Transverse colon (tissue), 4 donors: ENCODE results near the gene SMG6. TPM values are rescaled to one million over a fixed set of nuclear protein-coding genes. Genes with fewer than 3 reads are reported as not detected.
"Not testable (repeated sequence)": the region's sequence is repeated elsewhere in the genome, so short reads cannot be mapped to it uniquely, and the experiment has no call there.

Experiments used
- DNase-seq: peaks from one replicate; pipeline ENCODE4 v3.0.0-alpha.2; 2019
- H3K27ac ChIP-seq, 4 donors: fragments of 200-600 bp; sonication (generic); 2 replicates each; pipeline ENCODE4 v1.5.1; 2016 to 2018; ENCODE audit warnings: inconsistent platforms in 4 of 4
- H3K27me3 ChIP-seq: fragments of 200-600 bp; sonication (generic); 2 replicates; pipeline ENCODE4 v1.5.1; 2017; ENCODE audit warnings: inconsistent platforms
- H3K36me3 ChIP-seq, 4 donors: fragments of 200-600 bp; sonication (generic); 2 replicates each; pipeline ENCODE4 v1.5.1; 2017 to 2019; ENCODE audit warnings: inconsistent platforms in 4 of 4
- H3K4me1 ChIP-seq, 4 donors: fragments of 200-600 bp; sonication (generic); 2 replicates each; pipeline ENCODE4 v1.5.1; 2017 to 2020; ENCODE audit warnings: inconsistent platforms in 4 of 4
- H3K4me3 ChIP-seq, 4 donors: fragments of 200-600 bp; sonication (generic); 1 replicate in 1 of 4; 2 replicates in 3 of 4; pipeline versions ENCODE4 v1.5.1 to v1.6.1; 2017 to 2019; ENCODE audit warnings: inconsistent platforms in 4 of 4
- H3K9me3 ChIP-seq, 2 donors: fragments of 200-600 bp; sonication (generic); 2 replicates each; pipeline ENCODE4 v1.5.1; 2017 to 2019; ENCODE audit warnings: inconsistent platforms in 2 of 2
- EP300 ChIP-seq: sonication (generic); formaldehyde crosslinking; IDR thresholded peaks from one replicate; pipeline ENCODE4 v1.6.1; 2017; ENCODE audit warnings: antibody characterized with exemption, low read depth
- POLR2A ChIP-seq: fragments of 450-650 bp; IDR thresholded peaks from one replicate; pipeline ENCODE4 v1.6.1; 2016; ENCODE audit warnings: antibody characterized with exemption, mild to moderate bottlenecking, moderate library complexity
- POLR2AphosphoS5 ChIP-seq, 3 donors: sonication (generic); formaldehyde crosslinking; IDR thresholded peaks; one replicate each; pipeline ENCODE4 v1.6.1; 2016; ENCODE audit warnings: antibody characterized with exemption in 3 of 3
- WGBS, 2 donors: methylation state at CpG; one replicate each; pipeline ENCODE4 v1.1.5; 2018; ENCODE audit warnings: low coverage in 1 of 2; 5-methylcytosine and 5-hydroxymethylcytosine counted together
- in situ Hi-C, 4 donors: fragments of 200-750 bp; cut with MboI; loops; one replicate each; pipeline versions ENCODE4 v1.15.0 to v1.15.1; 2017; ENCODE audit warnings: low sequenced_read_pairs in 3 of 4, low pct_ligation_motif_present in 1 of 4, low pct_unique_long_range_greater_than_20kb in 1 of 4
- intact Hi-C: fragments of 100-400 bp; cut with DNase I; formaldehyde crosslinking; loops from one replicate; pipeline ENCODE4 v1.15.1; 2023; ENCODE audit warnings: low total_unique reads
- total RNA-seq, 4 donors: library from RNA; depleted of rRNA; stranded (reverse); fragments of >200 nt; gene quantifications; one replicate each; pipeline ENCODE4 v1.1.0, GENCODE V29; 2016
- TF ChIP-seq, protein P1 (sequence below), 5 experiments: fragments of 200-600 bp in 3 of 5; fragments of 450-650 bp in 2 of 5; sonication (generic) in 3 of 5; IDR thresholded peaks; 1 replicate in 2 of 5; 2 replicates in 3 of 5; pipeline ENCODE4 v1.5.1; 2016 to 2017; ENCODE audit warnings: antibody characterized with exemption in 5 of 5, inconsistent platforms in 3 of 5, mild to moderate bottlenecking in 2 of 5, moderate library complexity in 1 of 5

SMG6 gene
- total RNA-seq, 4 donors from 2014 or later = 28.6 to 112 (median 39.1) TPM

DNA sequence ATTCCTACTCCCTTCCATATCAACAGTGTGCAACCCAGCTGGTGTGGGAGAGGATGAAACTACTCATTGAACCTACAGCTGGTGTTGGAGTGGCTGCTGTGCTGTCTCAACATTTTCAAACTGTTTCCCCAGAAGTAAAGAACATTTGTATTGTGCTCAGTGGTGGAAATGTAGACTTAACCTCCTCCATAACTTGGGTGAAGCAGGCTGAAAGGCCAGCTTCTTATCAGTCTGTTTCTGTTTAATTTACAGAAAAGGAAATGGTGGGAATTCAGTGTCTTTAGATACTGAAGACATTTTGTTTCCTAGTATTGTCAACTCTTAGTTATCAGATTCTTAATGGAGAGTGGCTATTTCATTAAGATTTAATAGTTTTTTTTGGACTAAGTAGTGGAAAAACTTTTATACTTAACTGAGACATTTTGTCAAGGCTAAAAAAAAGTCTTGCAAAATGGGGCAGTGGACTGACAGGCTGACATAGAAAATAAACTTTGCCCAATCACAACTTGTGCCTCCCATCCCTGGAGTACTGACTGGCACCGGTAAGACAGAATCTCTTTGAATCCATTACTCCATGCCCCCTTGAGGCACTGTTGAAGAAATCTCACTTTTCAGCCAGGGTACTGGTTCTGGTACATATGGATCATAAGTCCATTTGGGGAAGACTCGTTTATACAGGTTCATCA is 20.2 kb upstream of the SMG6 start:
- in situ Hi-C loops (no loop called here), intact Hi-C loops (no loop called here)
- Histone ChIP-seq H3K27ac (no peak overlapping the region), H3K27me3 (no peaks in the 10 kb centered on the region), H3K36me3 (peaks cover 0 to 48% (median 18%) of the 10 kb centered on the region in 4 donors), H3K4me1 (no peaks in the 10 kb centered on the region), H3K9me3 (no peaks in the 10 kb centered on the region), H3K4me3 (no peak overlapping the region)
- WGBS, 2 donors = 80 to 100% methylated on average over 1 to 2 of the region's 2 CpGs
- TF ChIP-seq EP300 (no peak), POLR2AphosphoS5 (IDR thresholded peaks at IDR 0.05) (no peak), POLR2A (no peak)
- TF ChIP-seq, protein P1, sequence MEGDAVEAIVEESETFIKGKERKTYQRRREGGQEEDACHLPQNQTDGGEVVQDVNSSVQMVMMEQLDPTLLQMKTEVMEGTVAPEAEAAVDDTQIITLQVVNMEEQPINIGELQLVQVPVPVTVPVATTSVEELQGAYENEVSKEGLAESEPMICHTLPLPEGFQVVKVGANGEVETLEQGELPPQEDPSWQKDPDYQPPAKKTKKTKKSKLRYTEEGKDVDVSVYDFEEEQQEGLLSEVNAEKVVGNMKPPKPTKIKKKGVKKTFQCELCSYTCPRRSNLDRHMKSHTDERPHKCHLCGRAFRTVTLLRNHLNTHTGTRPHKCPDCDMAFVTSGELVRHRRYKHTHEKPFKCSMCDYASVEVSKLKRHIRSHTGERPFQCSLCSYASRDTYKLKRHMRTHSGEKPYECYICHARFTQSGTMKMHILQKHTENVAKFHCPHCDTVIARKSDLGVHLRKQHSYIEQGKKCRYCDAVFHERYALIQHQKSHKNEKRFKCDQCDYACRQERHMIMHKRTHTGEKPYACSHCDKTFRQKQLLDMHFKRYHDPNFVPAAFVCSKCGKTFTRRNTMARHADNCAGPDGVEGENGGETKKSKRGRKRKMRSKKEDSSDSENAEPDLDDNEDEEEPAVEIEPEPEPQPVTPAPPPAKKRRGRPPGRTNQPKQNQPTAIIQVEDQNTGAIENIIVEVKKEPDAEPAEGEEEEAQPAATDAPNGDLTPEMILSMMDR (IDR thresholded peaks at IDR 0.05) = no peak
- DNase-seq = no peak

DNA sequence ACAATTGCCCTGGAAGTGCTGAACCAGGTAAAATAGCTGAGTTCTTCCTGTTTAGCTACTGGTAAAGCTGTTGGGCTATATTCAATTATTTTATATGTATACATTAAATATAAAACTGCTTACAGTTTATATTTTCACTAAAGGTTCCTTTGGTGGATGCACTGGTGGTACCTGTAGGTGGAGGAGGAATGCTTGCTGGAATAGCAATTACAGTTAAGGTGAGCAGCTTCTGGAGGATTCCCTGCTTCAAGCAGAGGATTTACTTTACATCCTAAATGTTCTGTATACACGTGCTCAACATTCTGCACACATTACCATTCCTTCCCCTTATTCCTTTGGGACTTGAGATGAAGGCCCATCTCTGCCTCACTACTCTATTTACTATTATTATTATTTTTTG is 17.8 kb upstream of the SMG6 start:
- Histone ChIP-seq H3K4me3 (no peak overlapping the region), H3K9me3 (no peaks in the 10 kb centered on the region), H3K4me1 (no peaks in the 10 kb centered on the region), H3K27ac (no peak overlapping the region), H3K27me3 (no peaks in the 10 kb centered on the region), H3K36me3 (peaks cover 0 to 32% (median 14%) of the 10 kb centered on the region in 4 donors)
- no peak for DNase-seq
- intact Hi-C loops = no loop called here
- TF ChIP-seq POLR2A (no peak), EP300 (no peak), POLR2AphosphoS5 (IDR thresholded peaks at IDR 0.05) (no peak)
- TF ChIP-seq, protein P1 (IDR thresholded peaks at IDR 0.05) = no peak
- WGBS, 2 donors = 56% methylated on average over 1 of the region's 1 CpG; no CpG with 5 or more reads in 1 of the 2 donors
- in situ Hi-C loops = no loop called here

DNA sequence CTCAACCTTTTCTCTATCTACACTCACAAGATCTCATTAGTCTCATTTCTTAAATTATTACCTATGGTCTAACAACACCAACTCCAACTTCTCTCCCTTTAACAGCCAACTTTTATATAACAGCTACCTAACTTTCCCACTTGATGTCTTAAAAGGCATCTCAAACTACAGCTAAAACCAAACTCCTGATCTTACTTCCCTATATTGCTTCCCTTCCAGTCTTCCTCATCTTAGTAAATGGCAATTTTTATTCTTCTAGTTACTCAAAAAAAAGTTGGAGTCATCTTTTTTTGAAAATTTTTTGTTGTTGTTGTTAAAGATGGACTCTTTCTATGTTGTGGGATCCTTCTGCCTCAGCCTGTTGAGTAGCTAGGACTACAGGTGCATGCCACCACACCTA is 15.5 kb upstream of the SMG6 start:
- TF ChIP-seq EP300 (no peak), POLR2AphosphoS5 (IDR thresholded peaks at IDR 0.05) (no peak), POLR2A (no peak)
- TF ChIP-seq, protein P1 (IDR thresholded peaks at IDR 0.05) = no peak
- intact Hi-C loops (no loop called here), in situ Hi-C loops (no loop called here)
- Histone ChIP-seq H3K4me3 (no peak overlapping the region), H3K36me3 (peaks cover 0 to 12% (median 4%) of the 10 kb centered on the region in 4 donors), H3K27ac (no peak overlapping the region), H3K4me1 (no peaks in the 10 kb centered on the region), H3K27me3 (no peaks in the 10 kb centered on the region), H3K9me3 (no peaks in the 10 kb centered on the region)
- DNase-seq = no peak

DNA sequence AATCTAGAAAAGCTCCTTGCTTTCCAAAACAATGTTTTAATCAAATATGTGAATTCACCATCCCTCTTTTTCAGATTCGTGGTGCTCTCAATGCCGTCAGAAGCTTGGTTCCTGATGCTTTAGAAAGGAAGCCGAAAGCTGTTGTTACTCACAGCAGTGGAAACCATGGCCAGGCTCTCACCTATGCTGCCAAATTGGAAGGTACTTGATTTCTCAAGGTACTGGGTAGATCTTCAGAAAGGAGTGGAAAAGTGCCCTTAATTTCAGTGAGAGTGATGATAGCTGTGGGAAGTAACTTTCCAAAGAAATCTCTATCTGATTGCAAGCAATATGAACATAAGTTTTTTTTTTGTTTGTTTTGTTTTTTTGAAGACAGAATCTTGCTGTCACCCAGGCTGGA is 14.2 kb upstream of the SMG6 start:
- Histone ChIP-seq H3K27ac (no peak overlapping the region), H3K36me3 (peaks cover 0 to 1% (median 0%) of the 10 kb centered on the region in 4 donors), H3K4me3 (no peak overlapping the region), H3K4me1 (no peaks in the 10 kb centered on the region), H3K27me3 (no peaks in the 10 kb centered on the region), H3K9me3 (no peaks in the 10 kb centered on the region)
- in situ Hi-C loops = no loop called here
- 92 to 100% methylated on average over 3 of the region's 3 CpGs for WGBS, 2 donors
- intact Hi-C loops = no loop called here
- TF ChIP-seq POLR2AphosphoS5 (IDR thresholded peaks at IDR 0.05) (no peak), EP300 (no peak), POLR2A (no peak)
- TF ChIP-seq, protein P1 (IDR thresholded peaks at IDR 0.05) = no peak
- no peak for DNase-seq

DNA sequence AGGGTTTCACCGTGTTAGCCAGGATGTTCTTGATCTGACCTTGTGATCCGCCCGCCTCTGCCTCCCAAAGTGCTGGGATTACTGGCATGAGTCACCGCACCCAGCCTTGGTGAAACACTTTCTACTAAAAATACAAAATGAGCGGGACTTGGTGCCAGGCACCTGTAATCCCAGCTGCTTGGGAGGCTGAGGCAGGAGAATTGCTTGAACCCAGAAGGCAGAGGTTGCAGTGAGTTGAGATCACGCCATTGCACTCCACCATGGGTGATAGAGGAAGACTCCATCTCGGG is 13.3 kb upstream of the SMG6 start:
- H3K27me3 ChIP-seq, H3K4me3 ChIP-seq, intact Hi-C loops, H3K9me3 ChIP-seq, H3K27ac ChIP-seq, in situ Hi-C loops, H3K36me3 ChIP-seq, DNase-seq, H3K4me1 ChIP-seq: not testable (repeated sequence)
- WGBS, 2 donors = 40 to 90% methylated on average over 1 to 7 of the region's 7 CpGs
